ENCODE results near the gene ADIRF.

The ADIRF gene

GRCh38 chr10:86954681-86955500 is 13.4 kb upstream of the ADIRF start:
- DNase-seq (ENCODE audit: low read depth) = no peak
- no peak overlapping the region for H3K4me3 ChIP-seq (ENCODE audit: low read length)
- TF ChIP-seq CTCF (IDR thresholded peaks at IDR 0.05; ENCODE audit: insufficient read depth, low read depth, low read length, missing control alignments) = no peak

- DNase-seq (ENCODE audit: low read depth) = no peak
- TF ChIP-seq CTCF (IDR thresholded peaks at IDR 0.05; ENCODE audit: insufficient read depth, low read depth, low read length, missing control alignments) = no peak
- H3K4me3 ChIP-seq (ENCODE audit: low read length) = no peak overlapping the region
These were observed 12.6 kb upstream of the ADIRF start for GRCh38 chr10:86955501-86956194.

- H3K4me3 ChIP-seq (ENCODE audit: low read length) = no peak overlapping the region
- DNase-seq (ENCODE audit: low read depth) = no peak
- TF ChIP-seq CTCF (IDR thresholded peaks at IDR 0.05; ENCODE audit: insufficient read depth, low read depth, low read length, missing control alignments) = no peak
These were observed 12.0 kb upstream of the ADIRF start for GRCh38 chr10:86956195-86956847.

GRCh38 chr10:86956848-86957448 is 11.3 kb upstream of the ADIRF start:
- no peak for DNase-seq (ENCODE audit: low read depth)
- no peak overlapping the region for H3K4me3 ChIP-seq (ENCODE audit: low read length)
- no peak for TF ChIP-seq CTCF (IDR thresholded peaks at IDR 0.05; ENCODE audit: insufficient read depth, low read depth, low read length, missing control alignments)

GRCh38 chr10:86957471-86958115 is 10.7 kb upstream of the ADIRF start, which contains the start of gene MMRN2:
Gene MMRN2 (minus strand): TSS chr10:86957615. CDS start chr10:86957541, 74 bp downstream.
- TF ChIP-seq CTCF (IDR thresholded peaks at IDR 0.05; ENCODE audit: insufficient read depth, low read depth, low read length, missing control alignments) = no peak
- DNase-seq (ENCODE audit: low read depth) = no peak
- H3K4me3 ChIP-seq (ENCODE audit: low read length) = no peak within 1 kb of the TSS

- peak within 1 kb of the TSS; percentile 5 for H3K4me3 ChIP-seq (ENCODE audit: low read length)
- DNase-seq (ENCODE audit: low read depth) = peak; percentile 24
- no peak for TF ChIP-seq CTCF (IDR thresholded peaks at IDR 0.05; ENCODE audit: insufficient read depth, low read depth, low read length, missing control alignments)
These were observed 10.0 kb upstream of the ADIRF start, which contains the start of gene SNCG for GRCh38 chr10:86958116-86958900. Gene SNCG (plus strand): TSS chr10:86958599. CDS start chr10:86958698, 99 bp downstream.

All from epithelial cell of esophagus (primary cell).